GM12878 (cell line): Measurements from ENCODE around the gene TBL1XR1. TPM values are rescaled to one million over a fixed set of nuclear protein-coding genes. Genes with fewer than 3 reads are reported as not detected.

ENCODE experiments used
- ATAC-seq: fragments of 200-7000 bp; cut with Tn5 transposase; 3 replicates; pipeline ENCODE4 v1.9.1; 2020; ENCODE audit warnings: mild to moderate bottlenecking, moderate library complexity
- BruUV-seq: library from RNA; stranded (reverse); fragments of 400-500 nt; replicated peaks from 2 replicates; lab custom pipeline; 2021; lab: Mats Ljungman, UMichigan
- CTCF ChIA-PET: fragments of 300-600 bp; sonication (Branson Sonifier 250); formaldehyde crosslinking; extraction: SDS; loops from one replicate; lab custom pipeline; 2021; ENCODE audit warnings: inconsistent platforms; lab: Yijun Ruan, JAX
- POLR2A ChIA-PET: fragments of 350-600 bp; formaldehyde crosslinking; extraction: SDS; loops from one replicate; lab custom pipeline; 2021; ENCODE audit warnings: inconsistent platforms; lab: Charles Lee
- RAD21 ChIA-PET: fragments of 300-600 bp; sonication (Branson Sonifier 250); formaldehyde crosslinking; loops from one replicate; lab custom pipeline; 2023; ENCODE audit warnings: antibody characterized with exemption; ENCODE audit not compliant: unreplicated experiment; lab: Charles Lee
- SMC1A ChIA-PET: fragments of 300-600 bp; sonication (Branson Sonifier 250); formaldehyde crosslinking; loops from one replicate; lab custom pipeline; 2023; ENCODE audit not compliant: unreplicated experiment, uncharacterized antibody; lab: Charles Lee
- DNase-seq: peaks from one replicate; pipeline ENCODE4 v3.0.0-alpha.2; 2011; ENCODE audit warnings: low read depth, low spot score
- FAIRE-seq: peaks from 3 replicates; lab custom pipeline; 2011; peaks lifted over from hg19 to GRCh38; lab: Jason Lieb, UNC
- H2AFZ ChIP-seq: 2 replicates; pipeline ENCODE4 v1.6.0; 2011; ENCODE audit warnings: low read depth, low read length, control low read depth; ENCODE audit not compliant: control insufficient read depth
- H3K27ac ChIP-seq: 2 replicates; pipeline ENCODE4 v1.5.1; 2011; ENCODE audit warnings: control low read depth; ENCODE audit not compliant: control insufficient read depth, insufficient read depth
- H3K27me3 ChIP-seq, 2 experiments: replicated peaks in 1 of 2; 2 replicates each; pipeline versions ENCODE4 v1.6.0 to v1.6.1; 2011; ENCODE audit warnings: low read length in 1 of 2; ENCODE audit not compliant: control insufficient read depth in 2 of 2, insufficient read depth in 2 of 2
- H3K36me3 ChIP-seq, 2 experiments: 2 replicates each; pipeline ENCODE4 v1.5.1; 2011; ENCODE audit warnings: low read length in 1 of 2; ENCODE audit not compliant: control insufficient read depth in 2 of 2, insufficient read depth in 2 of 2
- H3K4me1 ChIP-seq: 2 replicates; pipeline ENCODE4 v1.6.1; 2011; ENCODE audit warnings: mild to moderate bottlenecking, low read length, moderate library complexity, mixed read lengths; ENCODE audit not compliant: control insufficient read depth, insufficient read depth
- H3K4me2 ChIP-seq: 2 replicates; pipeline ENCODE4 v1.6.0; 2011; ENCODE audit warnings: control low read depth; ENCODE audit not compliant: control insufficient read depth, insufficient read depth
- H3K4me3 ChIP-seq: fragments of 200-600 bp; sonication (generic); 2 replicates; pipeline ENCODE4 v1.5.1; 2016
- H3K79me2 ChIP-seq: 2 replicates; pipeline ENCODE4 v1.6.0; 2011; ENCODE audit warnings: low read length; ENCODE audit not compliant: control insufficient read depth, insufficient read depth
- H3K9ac ChIP-seq: 2 replicates; pipeline ENCODE4 v1.8.0; 2011; ENCODE audit warnings: low read length, control low read depth, mixed read lengths; ENCODE audit not compliant: control insufficient read depth, insufficient read depth
- H3K9me3 ChIP-seq: replicated peaks from 3 replicates; pipeline ENCODE4 v1.5.1; 2011; ENCODE audit warnings: mild to moderate bottlenecking, low read length; ENCODE audit not compliant: control insufficient read depth, insufficient read depth
- H4K20me1 ChIP-seq: 2 replicates; pipeline ENCODE4 v1.6.0; 2011; ENCODE audit not compliant: control insufficient read depth, insufficient read depth
- FOXK2 ChIP-seq: fragments of 450-650 bp; IDR thresholded peaks from 2 replicates; pipeline ENCODE4 v1.6.1; 2017; ENCODE audit warnings: mild to moderate bottlenecking, moderate library complexity
- FOXM1 ChIP-seq: IDR thresholded peaks from 2 replicates; pipeline ENCODE4 v1.6.1; 2012; ENCODE audit warnings: low read depth, mild to moderate bottlenecking, inconsistent platforms, low read length, moderate library complexity
- IKZF1 ChIP-seq: fragments of 450-650 bp; conservative IDR thresholded peaks from 2 replicates; pipeline ENCODE4 v1.6.1; 2017; ENCODE audit warnings: antibody characterized with exemption, mild to moderate bottlenecking
- IRF4 ChIP-seq: IDR thresholded peaks from 2 replicates; pipeline ENCODE4 v1.6.1; 2011; ENCODE audit warnings: low read depth, low read length
- IRF5 ChIP-seq: fragments of 450-650 bp; IDR thresholded peaks from 2 replicates; pipeline ENCODE4 v1.6.1; 2017; ENCODE audit warnings: borderline replicate concordance
- MAX ChIP-seq: IDR thresholded peaks from 2 replicates; pipeline ENCODE4 v1.6.1; 2012; ENCODE audit warnings: low read depth, low read length, improper control_type of control experiment
- NR2F1 ChIP-seq: fragments of 450-650 bp; conservative IDR thresholded peaks from 2 replicates; pipeline ENCODE4 v1.6.1; 2017; ENCODE audit warnings: mild to moderate bottlenecking
- SREBF1 ChIP-seq: IDR thresholded peaks from 2 replicates; pipeline ENCODE4 v1.6.1; 2012; ENCODE audit warnings: mild to moderate bottlenecking, low read length
- TAF1 ChIP-seq: IDR thresholded peaks from 2 replicates; pipeline ENCODE4 v1.6.1; 2011; ENCODE audit warnings: mild to moderate bottlenecking, low read depth, low read length, borderline replicate concordance
- ZSCAN29 ChIP-seq: fragments of 450-650 bp; IDR thresholded peaks from 2 replicates; pipeline ENCODE4 v1.6.1; 2017; ENCODE audit warnings: mild to moderate bottlenecking, moderate library complexity
- WGBS: methylation state at CpG from one replicate; pipeline ENCODE4 v1.1.6; 2016; ENCODE audit warnings: low lambda C conversion rate; ENCODE audit not compliant: insufficient replicate concordance, insufficient coverage; ENCODE audit errors: missing lambda C conversion rate; 5-methylcytosine and 5-hydroxymethylcytosine counted together
- in situ Hi-C: fragments of 300-500 bp; cut with MboI; formaldehyde crosslinking; loops from 9 replicates; pipeline ENCODE4 v1.14.3; 2018; ENCODE audit warnings: mixed read lengths
- intact Hi-C: fragments of 100-400 bp; cut with micrococcal nuclease; formaldehyde crosslinking; loops from one replicate; pipeline ENCODE4 v1.14.2; 2022; ENCODE audit not compliant: unreplicated experiment
- polyA plus RNA-seq, 11 experiments: library from polyadenylated mRNA; depleted of rRNA in 4 of 11; unstranded in 6 of 11; stranded (reverse) in 5 of 11; fragments of >200 nt; fragmentation: Nextera tagmentation in 4 of 11; fragmentation: Illumina TruSeq in 1 of 11; extraction: Ambion mirVana in 4 of 11; extraction: Trizol in 1 of 11; gene quantifications; 1 replicate in 1 of 11; 2 replicates in 10 of 11; pipeline versions ENCODE4 v1.2.1 to v1.2.3, GENCODE V29; 2011 to 2016; ENCODE audit warnings: inconsistent platforms in 2 of 11, missing spikeins in 2 of 11, low read depth in 1 of 11
- total RNA-seq, 4 experiments: library from RNA; depleted of rRNA in 3 of 4; stranded (reverse); fragments of >200 nt in 3 of 4; fragmentation: Illumina TruSeq in 1 of 4; extraction: Trizol in 1 of 4; gene quantifications; 2 replicates each; pipeline versions ENCODE4 v1.2.1 to v1.2.3, GENCODE V29; 2013 to 2021
- TF ChIP-seq, protein P1 (sequence below): fragments of 450-650 bp; IDR thresholded peaks from 2 replicates; pipeline ENCODE4 v1.6.1; 2017; ENCODE audit warnings: mild to moderate bottlenecking, moderate library complexity
- TF ChIP-seq, protein P2 (sequence below): IDR thresholded peaks from 2 replicates; pipeline ENCODE4 v1.6.1; 2012; ENCODE audit warnings: low read depth, low read length, improper control_type of control experiment

TBL1XR1 gene
- total and polyA plus RNA-seq, 10 of the 15 experiments (the other 5 are each of a cell fraction or from before 2014, with no cell fraction given) = 13.0 to 115 (median 60.4) TPM

GRCh38 chr3:177177749-177178221 lies 19.5 kb downstream of the TBL1XR1 start (continued):
- no peak for TF ChIP-seq FOXM1
- no peak for TF ChIP-seq NR2F1

DNA sequence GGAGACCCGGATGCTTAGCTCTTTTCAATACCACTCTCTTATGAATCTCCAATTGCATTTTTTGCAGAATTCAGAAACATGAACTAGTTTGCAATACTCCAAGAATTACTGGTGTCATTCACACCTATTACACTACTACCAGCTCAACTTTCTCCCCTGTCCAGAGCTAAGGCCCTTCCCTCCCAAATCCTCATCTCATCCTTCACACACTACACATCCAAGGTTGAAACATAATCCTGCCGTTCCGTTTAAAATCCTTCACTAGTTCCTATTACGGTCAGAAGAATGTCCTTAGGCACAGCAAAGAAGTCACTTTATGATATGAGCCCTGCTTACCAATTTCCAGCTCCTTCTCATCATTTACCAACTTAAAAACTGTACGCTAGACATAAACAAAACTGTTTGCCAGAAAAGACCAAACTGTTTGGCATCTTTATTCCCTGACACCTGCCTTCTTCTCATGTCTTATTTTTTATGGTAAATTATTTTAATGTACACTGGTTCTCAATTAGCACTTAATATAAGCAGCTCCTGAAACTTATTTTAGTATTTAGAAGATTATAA lies 22.6 kb downstream of the TBL1XR1 start:
- no peaks in the 10 kb centered on the region; the same call in 2 of the 3 replicates for H3K9me3 ChIP-seq
- H3K27me3 ChIP-seq = no peaks in the 10 kb centered on the region
- ATAC-seq = no peak
- DNase-seq = no peak
- in situ Hi-C loops (no loop called here), intact Hi-C loops (no loop called here)
- no peaks in the 10 kb centered on the region for H3K4me1 ChIP-seq
- H3K27ac ChIP-seq = no peak overlapping the region
- WGBS = 97% methylated on average over 5 of the region's 5 CpGs
- ChIA-PET SMC1A (interaction anchor here (0.6 to 1.7 kb wide), 9 partner anchors 10 to 662 kb away, joined by 3 to 11 read pairs (median 3); no protein-coding TSS in a partner anchor), RAD21 (interaction anchor here (1.2 kb wide), 1 partner anchor 10 kb away, joined by 4 read pairs; no protein-coding TSS in a partner anchor), CTCF (interaction anchor here (1.2 kb wide), 1 partner anchor 15 kb away, joined by 3 read pairs; no protein-coding TSS in a partner anchor), POLR2A (no interaction called here)
- H3K36me3 ChIP-seq = peaks cover 1 to 10% of the 10 kb centered on the region in 2 experiments; a peak in 3 of 4 replicates
- BruUV-seq = no TSS peak
- H3K79me2 ChIP-seq = peaks cover 82% of the 10 kb centered on the region
- H2AFZ ChIP-seq = no peak overlapping the region
- no peak overlapping the region for H3K9ac ChIP-seq
- H3K4me3 ChIP-seq = no peak overlapping the region
- H4K20me1 ChIP-seq = no peaks in the 10 kb centered on the region
- H3K4me2 ChIP-seq = no peak overlapping the region
- no peak for FAIRE-seq
- TF ChIP-seq, protein P1, sequence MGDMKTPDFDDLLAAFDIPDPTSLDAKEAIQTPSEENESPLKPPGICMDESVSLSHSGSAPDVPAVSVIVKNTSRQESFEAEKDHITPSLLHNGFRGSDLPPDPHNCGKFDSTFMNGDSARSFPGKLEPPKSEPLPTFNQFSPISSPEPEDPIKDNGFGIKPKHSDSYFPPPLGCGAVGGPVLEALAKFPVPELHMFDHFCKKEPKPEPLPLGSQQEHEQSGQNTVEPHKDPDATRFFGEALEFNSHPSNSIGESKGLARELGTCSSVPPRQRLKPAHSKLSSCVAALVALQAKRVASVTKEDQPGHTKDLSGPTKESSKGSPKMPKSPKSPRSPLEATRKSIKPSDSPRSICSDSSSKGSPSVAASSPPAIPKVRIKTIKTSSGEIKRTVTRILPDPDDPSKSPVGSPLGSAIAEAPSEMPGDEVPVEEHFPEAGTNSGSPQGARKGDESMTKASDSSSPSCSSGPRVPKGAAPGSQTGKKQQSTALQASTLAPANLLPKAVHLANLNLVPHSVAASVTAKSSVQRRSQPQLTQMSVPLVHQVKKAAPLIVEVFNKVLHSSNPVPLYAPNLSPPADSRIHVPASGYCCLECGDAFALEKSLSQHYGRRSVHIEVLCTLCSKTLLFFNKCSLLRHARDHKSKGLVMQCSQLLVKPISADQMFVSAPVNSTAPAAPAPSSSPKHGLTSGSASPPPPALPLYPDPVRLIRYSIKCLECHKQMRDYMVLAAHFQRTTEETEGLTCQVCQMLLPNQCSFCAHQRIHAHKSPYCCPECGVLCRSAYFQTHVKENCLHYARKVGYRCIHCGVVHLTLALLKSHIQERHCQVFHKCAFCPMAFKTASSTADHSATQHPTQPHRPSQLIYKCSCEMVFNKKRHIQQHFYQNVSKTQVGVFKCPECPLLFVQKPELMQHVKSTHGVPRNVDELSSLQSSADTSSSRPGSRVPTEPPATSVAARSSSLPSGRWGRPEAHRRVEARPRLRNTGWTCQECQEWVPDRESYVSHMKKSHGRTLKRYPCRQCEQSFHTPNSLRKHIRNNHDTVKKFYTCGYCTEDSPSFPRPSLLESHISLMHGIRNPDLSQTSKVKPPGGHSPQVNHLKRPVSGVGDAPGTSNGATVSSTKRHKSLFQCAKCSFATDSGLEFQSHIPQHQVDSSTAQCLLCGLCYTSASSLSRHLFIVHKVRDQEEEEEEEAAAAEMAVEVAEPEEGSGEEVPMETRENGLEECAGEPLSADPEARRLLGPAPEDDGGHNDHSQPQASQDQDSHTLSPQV = no peak
- TF ChIP-seq IRF5 = no peak
- no peak for TF ChIP-seq IKZF1
- TF ChIP-seq MAX = no peak
- TF ChIP-seq IRF4 = no peak
- TF ChIP-seq ZSCAN29 = no peak
- TF ChIP-seq, protein P2, sequence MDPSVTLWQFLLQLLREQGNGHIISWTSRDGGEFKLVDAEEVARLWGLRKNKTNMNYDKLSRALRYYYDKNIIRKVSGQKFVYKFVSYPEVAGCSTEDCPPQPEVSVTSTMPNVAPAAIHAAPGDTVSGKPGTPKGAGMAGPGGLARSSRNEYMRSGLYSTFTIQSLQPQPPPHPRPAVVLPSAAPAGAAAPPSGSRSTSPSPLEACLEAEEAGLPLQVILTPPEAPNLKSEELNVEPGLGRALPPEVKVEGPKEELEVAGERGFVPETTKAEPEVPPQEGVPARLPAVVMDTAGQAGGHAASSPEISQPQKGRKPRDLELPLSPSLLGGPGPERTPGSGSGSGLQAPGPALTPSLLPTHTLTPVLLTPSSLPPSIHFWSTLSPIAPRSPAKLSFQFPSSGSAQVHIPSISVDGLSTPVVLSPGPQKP = no peak
- no peak for TF ChIP-seq FOXK2
- TF ChIP-seq SREBF1 = no peak
- TF ChIP-seq TAF1 = no peak
